H1 (cell line): ENCODE data around the gene CAMK2A.

Experiments used
- ATF2 ChIP-seq: IDR thresholded peaks from 2 replicates; pipeline ENCODE4 v1.6.1; 2012; ENCODE audit warnings: low read length, inconsistent platforms
- ATF3 ChIP-seq: IDR thresholded peaks from 2 replicates; pipeline ENCODE4 v1.6.1; 2011; ENCODE audit warnings: low read depth, mild to moderate bottlenecking, low read length; ENCODE audit not compliant: insufficient read depth
- BRCA1 ChIP-seq: IDR thresholded peaks from 2 replicates; pipeline ENCODE4 v1.6.1; 2012; ENCODE audit warnings: low read depth, low read length, improper control_type of control experiment
- CTCF ChIP-seq, 3 experiments: IDR thresholded peaks; 1 replicate in 2 of 3; 2 replicates in 1 of 3; pipeline versions ENCODE4 v1.5.1 to v1.6.1; 2011; ENCODE audit warnings: low read length in 3 of 3, mild to moderate bottlenecking in 3 of 3, inconsistent platforms in 2 of 3, low read depth in 1 of 3, moderate library complexity in 1 of 3; ENCODE audit not compliant: insufficient read depth in 1 of 3; ENCODE audit errors: control extremely low read depth in 1 of 3
- EZH2 ChIP-seq: fragments of 200-600 bp; sonication (generic); IDR thresholded peaks from 2 replicates; pipeline ENCODE4 v1.7.1; 2012; ENCODE audit warnings: low read depth, mild to moderate bottlenecking, moderate library complexity, low read length, inconsistent platforms; ENCODE audit not compliant: severe bottlenecking
- MAX ChIP-seq: IDR thresholded peaks from 2 replicates; pipeline ENCODE4 v1.6.1; 2012; ENCODE audit warnings: inconsistent platforms
- POLR2A ChIP-seq, 2 experiments: IDR thresholded peaks; 1 replicate in 1 of 2; 2 replicates in 1 of 2; pipeline ENCODE4 v1.6.1; 2011; ENCODE audit warnings: low read depth in 2 of 2, low read length in 2 of 2, mild to moderate bottlenecking in 2 of 2; ENCODE audit errors: control extremely low read depth in 1 of 2
- SUZ12 ChIP-seq: fragments of 200-600 bp; sonication (generic); IDR thresholded peaks from 2 replicates; pipeline ENCODE4 v1.6.1; 2012; ENCODE audit warnings: mild to moderate bottlenecking, inconsistent platforms, low read length, moderate library complexity, mixed read lengths
- TAF1 ChIP-seq: IDR thresholded peaks from 2 replicates; pipeline ENCODE4 v1.6.1; 2011; ENCODE audit warnings: mild to moderate bottlenecking, low read depth, low read length
- YY1 ChIP-seq: IDR thresholded peaks from 2 replicates; pipeline ENCODE4 v1.6.1; 2011; ENCODE audit warnings: low read depth, mild to moderate bottlenecking, low read length

- TF ChIP-seq ATF3 (no peak), ATF2 (no peak), TAF1 (no peak), YY1 (no peak), CTCF (IDR thresholded peaks at IDR 0.05; ENCODE audit: control extremely low read depth in 1 of 3, insufficient read depth in 1 of 3, low read depth in 1 of 3, low read length in 3 of 3) (no peak), SUZ12 (no peak), POLR2A (IDR thresholded peaks at IDR 0.05; ENCODE audit: control extremely low read depth in 1 of 2, low read depth in 2 of 2, low read length in 2 of 2) (no peak), MAX (no peak), BRCA1 (no peak), EZH2 (no peak)
These were observed 37.1 kb downstream of the CAMK2A start for GRCh38 chr5:150252489-150252888.
